NB4 (cell line): ENCODE measurements around the gene NUP58.
"Not testable (repeated sequence)": the region's sequence is repeated elsewhere in the genome, so short reads cannot be mapped to it uniquely, and the experiment has no call there.

Experiments
- DNase-seq: peaks from one replicate; pipeline ENCODE4 v3.0.0; 2010; ENCODE audit warnings: low read depth
- H3K4me3 ChIP-seq: one replicate; pipeline ENCODE4 v1.5.1; 2011; ENCODE audit warnings: mild to moderate bottlenecking, low read depth, low read length, moderate library complexity
- MYC ChIP-seq: IDR thresholded peaks from 2 replicates; pipeline ENCODE4 v1.6.1; 2011; ENCODE audit warnings: low read depth, low read length
- POLR2A ChIP-seq: IDR thresholded peaks from 2 replicates; pipeline ENCODE4 v1.6.1; 2011; ENCODE audit warnings: mild to moderate bottlenecking; ENCODE audit not compliant: insufficient read length; ENCODE audit errors: extremely low read depth
- TF ChIP-seq, protein P1 (sequence below): IDR thresholded peaks from 2 replicates; pipeline ENCODE4 v1.6.1; 2011; ENCODE audit warnings: low read depth, low read length
- TF ChIP-seq, protein P2 (sequence below): IDR thresholded peaks from one replicate; pipeline ENCODE4 v1.5.1; 2012; ENCODE audit warnings: low read depth, low read length

NUP58 gene

DNA sequence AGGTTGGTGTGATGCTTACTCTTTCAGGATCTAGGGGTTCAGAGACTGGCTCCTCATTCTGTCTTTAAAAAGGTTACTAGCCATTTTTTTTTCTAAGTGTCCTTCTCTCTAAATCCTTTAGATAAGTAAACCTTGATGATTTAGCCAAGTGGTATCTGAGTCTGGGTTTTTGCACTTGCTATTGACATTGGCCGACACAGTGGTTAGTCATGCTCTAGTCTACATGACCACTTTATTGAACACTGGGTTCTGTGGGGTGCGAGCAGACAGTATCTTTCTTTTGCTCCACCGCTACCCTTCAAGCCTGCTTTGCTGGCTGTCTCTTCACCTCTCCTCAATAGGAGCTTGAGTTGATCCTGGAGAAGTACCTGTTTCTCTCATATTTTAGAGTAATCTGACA is 6.2 kb upstream of the NUP58 start:
- no peak overlapping the region for H3K4me3 ChIP-seq
- no peak for DNase-seq
- TF ChIP-seq, protein P1, sequence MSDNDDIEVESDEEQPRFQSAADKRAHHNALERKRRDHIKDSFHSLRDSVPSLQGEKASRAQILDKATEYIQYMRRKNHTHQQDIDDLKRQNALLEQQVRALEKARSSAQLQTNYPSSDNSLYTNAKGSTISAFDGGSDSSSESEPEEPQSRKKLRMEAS = no peak
- TF ChIP-seq POLR2A = no peak
- TF ChIP-seq, protein P2, sequence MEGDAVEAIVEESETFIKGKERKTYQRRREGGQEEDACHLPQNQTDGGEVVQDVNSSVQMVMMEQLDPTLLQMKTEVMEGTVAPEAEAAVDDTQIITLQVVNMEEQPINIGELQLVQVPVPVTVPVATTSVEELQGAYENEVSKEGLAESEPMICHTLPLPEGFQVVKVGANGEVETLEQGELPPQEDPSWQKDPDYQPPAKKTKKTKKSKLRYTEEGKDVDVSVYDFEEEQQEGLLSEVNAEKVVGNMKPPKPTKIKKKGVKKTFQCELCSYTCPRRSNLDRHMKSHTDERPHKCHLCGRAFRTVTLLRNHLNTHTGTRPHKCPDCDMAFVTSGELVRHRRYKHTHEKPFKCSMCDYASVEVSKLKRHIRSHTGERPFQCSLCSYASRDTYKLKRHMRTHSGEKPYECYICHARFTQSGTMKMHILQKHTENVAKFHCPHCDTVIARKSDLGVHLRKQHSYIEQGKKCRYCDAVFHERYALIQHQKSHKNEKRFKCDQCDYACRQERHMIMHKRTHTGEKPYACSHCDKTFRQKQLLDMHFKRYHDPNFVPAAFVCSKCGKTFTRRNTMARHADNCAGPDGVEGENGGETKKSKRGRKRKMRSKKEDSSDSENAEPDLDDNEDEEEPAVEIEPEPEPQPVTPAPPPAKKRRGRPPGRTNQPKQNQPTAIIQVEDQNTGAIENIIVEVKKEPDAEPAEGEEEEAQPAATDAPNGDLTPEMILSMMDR = no peak
- no peak for TF ChIP-seq MYC

DNA sequence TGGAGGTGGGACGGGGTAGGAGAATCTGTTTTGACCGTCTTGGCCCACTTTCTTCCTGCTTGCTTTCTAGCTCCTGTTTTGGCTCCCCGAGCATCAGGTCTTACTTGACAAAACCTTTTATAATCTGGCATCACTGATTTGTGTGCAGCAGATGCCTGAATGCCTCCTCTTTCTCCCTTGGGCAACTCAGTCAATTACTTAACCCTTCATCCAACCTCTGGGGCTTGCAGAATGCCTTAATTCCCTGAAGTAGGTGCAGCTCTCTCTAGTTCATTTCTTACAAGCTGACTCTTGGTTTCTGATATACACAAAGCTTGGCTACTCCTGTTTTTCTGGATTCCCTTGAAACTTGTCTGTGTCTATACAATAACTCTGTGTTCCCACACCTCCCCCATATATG is 5.7 kb upstream of the NUP58 start:
- TF ChIP-seq MYC (no peak), POLR2A (no peak)
- TF ChIP-seq, protein P1 = no peak
- TF ChIP-seq, protein P2 = no peak
- DNase-seq = no peak

DNA sequence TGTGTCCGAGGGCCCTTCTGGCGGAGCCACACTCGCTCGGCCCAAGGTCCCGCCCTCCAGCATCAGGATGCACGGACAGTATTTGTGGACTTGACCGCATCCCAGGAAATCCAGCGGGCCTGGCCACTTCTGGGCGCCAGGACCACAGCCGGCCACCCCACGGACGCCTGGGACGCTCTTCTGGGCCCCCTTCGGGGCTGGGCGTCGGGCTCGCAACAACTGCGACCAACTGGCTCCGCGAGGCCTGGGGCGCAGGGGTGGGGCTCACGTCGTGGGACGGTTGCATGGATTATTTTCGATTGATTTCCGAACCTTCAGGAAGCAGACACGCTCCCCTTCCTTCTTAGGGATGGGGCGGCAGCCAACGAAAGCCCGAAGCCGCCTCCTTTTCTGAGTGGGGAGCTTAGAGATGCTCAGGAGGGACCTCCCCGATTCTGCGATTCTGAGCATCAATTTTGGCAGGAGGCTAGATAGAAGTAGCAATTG is 521 bp upstream of the NUP58 start:
- DNase-seq = no peak
- TF ChIP-seq, protein P1 = no peak
- no peak for TF ChIP-seq MYC
- TF ChIP-seq POLR2A = no peak
- TF ChIP-seq, protein P2 = no peak
- peak overlapping the region; percentile 98 for H3K4me3 ChIP-seq

More for the DNA sequence above, 5.7 kb upstream of the NUP58 start:
- no peak overlapping the region for H3K4me3 ChIP-seq

DNA sequence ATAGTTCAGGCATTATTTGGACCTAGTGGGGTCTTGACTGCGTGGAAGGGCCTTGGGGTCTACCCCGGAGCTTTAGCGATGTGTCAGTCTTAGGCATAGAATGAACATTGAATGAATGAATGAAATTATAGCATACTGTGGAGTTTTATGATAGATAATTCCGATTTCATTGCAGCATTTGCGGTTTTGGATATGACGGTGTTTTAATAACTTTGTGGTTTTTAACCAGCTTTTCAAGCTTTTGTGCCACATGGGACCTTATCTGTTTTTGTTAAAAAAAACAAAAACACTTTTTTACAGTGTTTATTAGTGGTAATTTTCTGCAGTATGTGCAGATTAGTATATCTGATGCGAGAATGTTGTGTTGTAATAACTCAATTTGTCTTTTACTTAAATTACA is 696 bp downstream of the NUP58 start:
- H3K4me3 ChIP-seq = peak overlapping the region; percentile 98
- TF ChIP-seq, protein P1 = no peak
- no peak for TF ChIP-seq MYC
- no peak for DNase-seq

DNA sequence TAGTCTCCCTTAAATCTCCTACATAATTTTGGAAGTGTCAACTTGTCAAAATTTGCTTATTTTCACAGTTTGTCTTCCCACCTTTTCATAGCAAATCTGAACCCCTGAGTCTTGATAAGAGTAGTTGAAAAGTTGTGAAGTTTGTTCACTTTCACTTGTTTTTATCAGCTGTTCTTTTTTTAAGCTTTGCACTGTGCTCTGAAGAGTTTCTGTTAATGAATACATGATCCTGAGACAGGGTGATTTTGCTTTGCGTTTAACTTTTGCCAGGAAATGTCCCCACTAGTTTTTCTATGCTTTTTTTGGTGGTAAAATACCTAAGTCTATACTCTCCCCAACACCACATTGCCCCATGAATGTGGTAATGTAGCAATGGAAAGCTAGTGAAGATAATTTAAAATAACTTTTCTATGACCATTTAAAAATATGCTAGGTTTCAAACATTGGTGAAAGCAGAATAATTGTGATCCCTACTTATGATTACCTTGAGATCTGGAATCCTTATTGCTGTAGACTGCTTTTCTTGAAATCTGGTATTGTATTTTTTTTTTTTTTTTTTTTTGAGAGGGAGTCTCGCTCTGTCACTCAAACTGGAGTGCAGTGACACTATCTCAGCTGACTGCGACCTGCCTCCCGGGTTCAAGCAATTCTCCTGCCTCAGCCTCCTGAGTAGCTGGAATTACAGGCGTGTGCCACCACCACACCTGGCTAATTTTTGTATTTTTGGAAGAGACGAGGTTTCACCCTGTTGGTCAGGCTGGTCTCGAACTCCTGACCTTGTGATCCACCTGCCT is 5.4 kb downstream of the NUP58 start:
- DNase-seq = no peak
- no peak overlapping the region for H3K4me3 ChIP-seq
- TF ChIP-seq, protein P2 = no peak
- TF ChIP-seq MYC = no peak
- TF ChIP-seq, protein P1 = no peak
- TF ChIP-seq POLR2A = no peak

DNA sequence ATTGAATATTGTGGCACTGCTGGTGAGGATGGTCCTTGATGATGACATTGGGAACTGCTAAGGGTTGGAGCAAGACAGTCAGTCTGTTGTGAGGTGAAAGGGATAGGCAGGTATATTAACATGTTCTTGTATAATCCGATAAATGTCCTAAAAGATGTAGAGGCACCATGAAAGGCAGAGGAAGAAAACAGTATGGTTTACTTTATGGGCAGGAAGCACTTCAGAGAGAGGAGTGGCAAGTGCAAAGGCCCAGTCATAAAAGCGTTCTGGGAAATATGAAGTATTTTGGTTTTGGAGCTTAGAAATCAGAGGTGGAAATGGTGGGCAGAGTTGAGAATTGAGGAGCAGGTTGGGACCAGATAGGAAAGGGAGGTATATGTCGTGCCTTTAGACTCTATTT is 9.5 kb downstream of the NUP58 start:
- no peak overlapping the region for H3K4me3 ChIP-seq
- TF ChIP-seq MYC = no peak
- TF ChIP-seq, protein P2 = no peak
- TF ChIP-seq, protein P1 = no peak
- TF ChIP-seq POLR2A = no peak
- no peak for DNase-seq

DNA sequence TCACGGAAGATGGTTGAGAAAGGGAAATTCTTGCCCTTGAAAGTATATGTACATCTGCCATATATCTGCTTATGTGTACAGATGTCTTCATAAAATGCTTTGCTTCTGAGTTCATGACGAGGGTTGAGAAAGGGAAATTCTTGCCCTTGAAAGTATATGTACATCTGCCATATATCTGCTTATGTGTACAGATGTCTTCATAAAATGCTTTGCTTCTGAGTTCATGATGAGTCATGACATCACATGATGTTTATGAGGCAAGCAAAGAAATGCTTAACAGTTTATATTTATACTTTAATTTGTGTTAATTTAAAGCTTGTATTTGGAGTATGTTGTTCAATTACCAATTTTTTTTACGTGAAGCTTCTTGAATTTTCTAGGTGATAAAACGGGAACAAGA is 17.5 kb downstream of the NUP58 start:
- H3K4me3 ChIP-seq, DNase-seq: not testable (repeated sequence)
